H1 (cell line): Measurements from ENCODE around the gene CCT3. TPM values are rescaled to one million over a fixed set of nuclear protein-coding genes. Genes with fewer than 3 reads are reported as not detected.

Source experiments
- CTCF ChIA-PET: fragments of 300-600 bp; sonication (Branson Sonifier 250); formaldehyde crosslinking; loops from one replicate; lab custom pipeline; 2021; ENCODE audit not compliant: partially characterized antibody; lab: Charles Lee
- POLR2A ChIA-PET: fragments of 300-600 bp; sonication (Branson Sonifier 250); formaldehyde crosslinking; loops from one replicate; lab custom pipeline; 2021; ENCODE audit warnings: inconsistent platforms; ENCODE audit not compliant: partially characterized antibody; lab: Charles Lee
- DNase-seq, 2 experiments: peaks; one replicate each; pipeline versions ENCODE4 v3.0.0 to v3.0.0-alpha.2; 2010 to 2022; ENCODE audit warnings: low spot score in 2 of 2, low read depth in 1 of 2, mixed read lengths in 1 of 2
- FAIRE-seq: peaks from 2 replicates; lab custom pipeline; 2011; peaks lifted over from hg19 to GRCh38; lab: Jason Lieb, UNC
- H2AFZ ChIP-seq: 2 replicates; pipeline ENCODE4 v1.8.1; 2012; ENCODE audit warnings: low read length, inconsistent platforms
- H2AK5ac ChIP-seq: 2 replicates; pipeline ENCODE4 v1.6.1; 2013; ENCODE audit warnings: low read depth, low read length
- H2BK120ac ChIP-seq: replicated peaks from 2 replicates; pipeline ENCODE3; 2013; ENCODE audit warnings: low read depth, low read length, inconsistent platforms
- H2BK12ac ChIP-seq: 2 replicates; pipeline ENCODE4 v1.6.1; 2013; ENCODE audit warnings: low read depth, low read length
- H2BK15ac ChIP-seq: 2 replicates; pipeline ENCODE4 v1.6.1; 2013; ENCODE audit warnings: low read length
- H2BK20ac ChIP-seq: 2 replicates; pipeline ENCODE4 v1.6.1; 2013; ENCODE audit warnings: low read length
- H2BK5ac ChIP-seq: 2 replicates; pipeline ENCODE4 v1.6.1; 2013; ENCODE audit warnings: low read depth, low read length
- H3K14ac ChIP-seq: 2 replicates; pipeline ENCODE4 v1.6.1; 2013; ENCODE audit warnings: inconsistent platforms; ENCODE audit not compliant: insufficient read length
- H3K18ac ChIP-seq: 2 replicates; pipeline ENCODE4 v1.6.1; 2013; ENCODE audit warnings: low read length; ENCODE audit errors: extremely low read depth
- H3K23ac ChIP-seq: 2 replicates; pipeline ENCODE4 v1.6.1; 2013; ENCODE audit warnings: inconsistent platforms; ENCODE audit not compliant: insufficient read length
- H3K23me2 ChIP-seq: 2 replicates; pipeline ENCODE4 v1.6.1; 2013; ENCODE audit warnings: low read depth, low read length
- H3K27ac ChIP-seq: 2 replicates; pipeline ENCODE4 v1.6.1; 2011; ENCODE audit warnings: low read depth, low read length, inconsistent platforms
- H3K27me3 ChIP-seq, 4 experiments: replicated peaks in 1 of 4; 1 replicate in 1 of 4; 2 replicates in 3 of 4; pipeline versions ENCODE4 v1.6.1 to v1.8.1; 2011 to 2013; ENCODE audit warnings: low read length in 3 of 4, mild to moderate bottlenecking in 3 of 4, inconsistent platforms in 2 of 4, mixed read lengths in 2 of 4, moderate library complexity in 1 of 4; ENCODE audit not compliant: control insufficient read depth in 3 of 4, insufficient read depth in 3 of 4; ENCODE audit errors: extremely low read depth in 1 of 4
- H3K36me3 ChIP-seq, 4 experiments: 2 replicates each; pipeline versions ENCODE4 v1.6.1 to v1.8.1; 2011 to 2013; ENCODE audit warnings: mild to moderate bottlenecking in 4 of 4, low read length in 3 of 4, moderate library complexity in 2 of 4, control low read depth in 1 of 4, inconsistent platforms in 1 of 4; ENCODE audit not compliant: insufficient read depth in 4 of 4, control insufficient read depth in 2 of 4
- H3K4ac ChIP-seq: replicated peaks from 2 replicates; pipeline ENCODE3; 2013; ENCODE audit warnings: low read length, low read depth, mixed read lengths, inconsistent platforms; ENCODE audit not compliant: insufficient read length
- H3K4me1 ChIP-seq, 4 experiments: replicated peaks in 1 of 4; 1 replicate in 1 of 4; 2 replicates in 3 of 4; pipeline versions ENCODE4 v1.6.1 to v1.8.1; 2011 to 2013; ENCODE audit warnings: low read length in 3 of 4, inconsistent platforms in 2 of 4, mixed read lengths in 1 of 4; ENCODE audit not compliant: insufficient read depth in 4 of 4, control insufficient read depth in 3 of 4
- H3K4me2 ChIP-seq, 2 experiments: 2 replicates each; pipeline versions ENCODE4 v1.6.1 to v1.8.1; 2011 to 2013; ENCODE audit warnings: low read depth in 2 of 2, low read length in 2 of 2, control low read depth in 1 of 2, inconsistent platforms in 1 of 2, mild to moderate bottlenecking in 1 of 2; ENCODE audit not compliant: insufficient read depth in 1 of 2
- H3K4me3 ChIP-seq, 4 experiments: fragments of 200-600, 300-600 bp in 1 of 4; sonication (generic), shearing (Covaris generic), sonication (Bioruptor Twin) in 1 of 4; 2 replicates each; pipeline versions ENCODE4 v1.5.1 to v1.8.1; 2011 to 2016; ENCODE audit warnings: low read length in 4 of 4, low read depth in 3 of 4, control low read depth in 2 of 4, inconsistent platforms in 2 of 4, mild to moderate bottlenecking in 2 of 4, mixed read lengths in 1 of 4, moderate library complexity in 1 of 4; ENCODE audit not compliant: insufficient read depth in 2 of 4; ENCODE audit errors: extremely low read depth in 1 of 4
- H3K56ac ChIP-seq: replicated peaks from 2 replicates; pipeline ENCODE3; 2013; ENCODE audit warnings: low read depth, mild to moderate bottlenecking, mixed read lengths, low read length, inconsistent platforms; ENCODE audit not compliant: insufficient read length
- H3K79me1 ChIP-seq: 2 replicates; pipeline ENCODE4 v1.6.1; 2013; ENCODE audit warnings: low read depth, low read length, control low read depth
- H3K79me2 ChIP-seq, 2 experiments: 2 replicates each; pipeline versions ENCODE4 v1.6.1 to v1.8.1; 2012 to 2013; ENCODE audit warnings: low read length in 2 of 2, mild to moderate bottlenecking in 2 of 2, inconsistent platforms in 1 of 2; ENCODE audit not compliant: insufficient read depth in 2 of 2, control insufficient read depth in 1 of 2
- H3K9ac ChIP-seq, 4 experiments: replicated peaks in 1 of 4; 1 replicate in 1 of 4; 2 replicates in 3 of 4; pipeline versions ENCODE4 v1.6.1 to v1.8.1; 2011 to 2013; ENCODE audit warnings: low read depth in 3 of 4, low read length in 3 of 4, control low read depth in 2 of 4, mild to moderate bottlenecking in 2 of 4, moderate library complexity in 2 of 4, inconsistent platforms in 1 of 4; ENCODE audit errors: extremely low read depth in 1 of 4
- H3K9me3 ChIP-seq, 2 experiments: 2 replicates each; pipeline versions ENCODE4 v1.6.1 to v1.8.1; 2012 to 2013; ENCODE audit warnings: mild to moderate bottlenecking in 2 of 2, moderate library complexity in 2 of 2, control low read depth in 1 of 2, inconsistent platforms in 1 of 2, low read depth in 1 of 2, low read length in 1 of 2, mixed read lengths in 1 of 2; ENCODE audit not compliant: insufficient read depth in 2 of 2
- H4K20me1 ChIP-seq, 2 experiments: replicated peaks in 1 of 2; 2 replicates each; pipeline versions ENCODE3 to v1.8.1; 2011 to 2013; ENCODE audit warnings: inconsistent platforms in 2 of 2, low read length in 2 of 2, mild to moderate bottlenecking in 1 of 2; ENCODE audit not compliant: insufficient read depth in 2 of 2, control insufficient read depth in 1 of 2
- H4K5ac ChIP-seq: 2 replicates; pipeline ENCODE4 v1.6.1; 2013; ENCODE audit warnings: low read length, low read depth, mixed read lengths, inconsistent platforms; ENCODE audit not compliant: insufficient read length
- H4K8ac ChIP-seq: 2 replicates; pipeline ENCODE4 v1.8.0; 2013; ENCODE audit warnings: mild to moderate bottlenecking, moderate library complexity, low read length, inconsistent platforms; ENCODE audit not compliant: insufficient read depth; ENCODE audit errors: extremely low read depth
- H4K91ac ChIP-seq: replicated peaks from 2 replicates; pipeline ENCODE3; 2013; ENCODE audit warnings: low read length, mixed read lengths, inconsistent platforms; ENCODE audit not compliant: insufficient read length
- CREB1 ChIP-seq: IDR thresholded peaks from 2 replicates; pipeline ENCODE4 v1.6.1; 2012; ENCODE audit warnings: inconsistent platforms
- CTBP2 ChIP-seq: IDR thresholded peaks from 2 replicates; pipeline ENCODE4 v1.7.0; 2011; ENCODE audit warnings: borderline replicate concordance, mild to moderate bottlenecking, moderate library complexity, mixed read lengths, low read length; ENCODE audit not compliant: insufficient read depth, insufficient read length
- JUND ChIP-seq: IDR thresholded peaks from 2 replicates; pipeline ENCODE4 v1.6.1; 2011; ENCODE audit warnings: mild to moderate bottlenecking, improper control_type of control experiment, low read length
- PHF8 ChIP-seq: fragments of 200-600 bp; sonication (generic); conservative IDR thresholded peaks from 2 replicates; pipeline ENCODE4 v1.7.1; 2012; ENCODE audit warnings: low read depth, mild to moderate bottlenecking, inconsistent platforms, low read length, moderate library complexity
- RNF2 ChIP-seq: fragments of 200-900, 300-1000 bp; sonication (generic); IDR thresholded peaks from 2 replicates; pipeline ENCODE4 v1.7.1; 2016; ENCODE audit warnings: borderline replicate concordance, low read depth, mild to moderate bottlenecking, antibody characterized with exemption, low read length; ENCODE audit not compliant: poor library complexity, severe bottlenecking; ENCODE audit errors: missing control alignments
- SP1 ChIP-seq: IDR thresholded peaks from 2 replicates; pipeline ENCODE4 v1.6.1; 2011; ENCODE audit warnings: low read depth, low read length
- YY1 ChIP-seq: IDR thresholded peaks from 2 replicates; pipeline ENCODE4 v1.6.1; 2011; ENCODE audit warnings: low read depth, mild to moderate bottlenecking, low read length
- WGBS, 2 experiments: shearing (Covaris generic) in 1 of 2; methylation state at CpG; one replicate each; pipeline versions ENCODE4 v1.1.6 to v1.1.7; 2013 to 2015; ENCODE audit warnings: low lambda C conversion rate in 2 of 2, mixed read lengths in 2 of 2, inconsistent platforms in 1 of 2, low coverage in 1 of 2, missing lambda C conversion rate in 1 of 2; ENCODE audit not compliant: insufficient replicate concordance in 2 of 2, insufficient coverage in 1 of 2, insufficient read length in 1 of 2; ENCODE audit errors: extremely low coverage in 1 of 2, missing lambda C conversion rate in 1 of 2; 5-methylcytosine and 5-hydroxymethylcytosine counted together
- polyA plus RNA-seq, 7 experiments: library from polyadenylated mRNA; depleted of rRNA in 3 of 7; stranded (reverse) in 5 of 7; unstranded in 2 of 7; fragments of >200 nt in 5 of 7; fragments of 200-250 nt in 2 of 7; gene quantifications; 1 replicate in 5 of 7; 2 replicates in 1 of 7; 4 replicates in 1 of 7; pipeline versions ENCODE4 v1.2.1 to v1.2.3, GENCODE V29; 2011 to 2013; ENCODE audit warnings: missing spikeins in 2 of 7, mixed read lengths in 2 of 7
- total RNA-seq: library from RNA; stranded (reverse); fragmentation: NEBNext Ultra II Directional; extraction: Animal tissue kit (Norgen Biotek cat#: 25700); gene quantifications from 2 replicates; pipeline ENCODE4 v1.2.1, GENCODE V29; 2021
- TF ChIP-seq, protein P1 (sequence below): IDR thresholded peaks from 2 replicates; pipeline ENCODE4 v1.6.1; 2012; ENCODE audit warnings: low read length, inconsistent platforms
- TF ChIP-seq, protein P2 (sequence below), 3 experiments: IDR thresholded peaks; 1 replicate in 2 of 3; 2 replicates in 1 of 3; pipeline versions ENCODE4 v1.5.1 to v1.6.1; 2011; ENCODE audit warnings: low read length in 3 of 3, mild to moderate bottlenecking in 3 of 3, inconsistent platforms in 2 of 3, low read depth in 1 of 3, moderate library complexity in 1 of 3; ENCODE audit not compliant: insufficient read depth in 1 of 3; ENCODE audit errors: control extremely low read depth in 1 of 3

Gene CCT3
- total and polyA plus RNA-seq, 2 of the 8 experiments (the other 6 are each of a cell fraction or from before 2014, with no cell fraction given): 431 to 480 TPM

DNA sequence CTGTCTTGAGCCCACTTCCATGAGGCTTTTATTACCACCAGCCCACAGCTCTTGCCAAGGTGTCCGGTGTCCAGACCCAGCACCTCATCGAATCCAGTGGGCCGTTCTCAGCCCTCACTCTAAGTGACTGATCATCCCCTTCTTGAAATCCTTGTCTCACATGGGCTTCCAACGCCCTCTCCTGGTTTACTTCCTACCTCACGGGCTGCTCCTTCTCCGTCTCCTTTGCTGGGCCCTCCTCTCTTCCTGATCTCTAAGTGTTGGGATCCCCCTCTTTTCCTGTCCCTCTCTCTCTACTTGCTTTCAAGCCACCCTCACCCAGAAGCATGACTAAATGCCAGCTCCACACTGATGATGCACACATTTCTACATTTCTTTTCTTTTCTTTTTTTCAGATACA lies 21.9 kb upstream of the CCT3 start:
- Histone ChIP-seq H3K79me2 (no peaks in the 10 kb centered on the region), H3K4me2 (no peak overlapping the region), H3K36me3 (no peaks in the 10 kb centered on the region), H3K4ac (no peak overlapping the region), H3K27ac (no peak overlapping the region), H3K23ac (no peak overlapping the region), H3K27me3 (no peaks in the 10 kb centered on the region; a peak in 1 of 7 replicates), H4K8ac (no peak overlapping the region), H2AK5ac (no peak overlapping the region), H3K14ac (no peak overlapping the region), H4K5ac (no peak overlapping the region), H2AFZ (peak overlapping the region; percentile 84; the same call in 1 of the 2 replicates), H2BK12ac (no peak overlapping the region), H3K23me2 (peaks cover 6% of the 10 kb centered on the region; the same call in 1 of the 2 replicates), H3K4me1 (peaks cover 0 to 4% (median 2%) of the 10 kb centered on the region in 4 experiments; a peak in 3 of 7 replicates), H3K18ac (no peak overlapping the region), H4K91ac (no peak overlapping the region), H3K79me1 (no peaks in the 10 kb centered on the region), H2BK120ac (no peak overlapping the region), H2BK15ac (no peak overlapping the region), H4K20me1 (no peaks in the 10 kb centered on the region), H2BK20ac (no peak overlapping the region), H2BK5ac (no peak overlapping the region), H3K9ac (no peak overlapping the region), H3K56ac (no peak overlapping the region), H3K4me3 (no peak overlapping the region), H3K9me3 (no peaks in the 10 kb centered on the region)
- 46% methylated on average over 6 of the region's 6 CpGs; no CpG with 5 or more reads in 1 of the 2 experiments for WGBS, 2 experiments
- POLR2A ChIA-PET: interaction anchor here (1.0 to 2.1 kb wide), 4 partner anchors 30 to 142 kb away, joined by 3 to 6 read pairs (median 3); partner anchors contain the start of gene SMG5
- CTCF ChIA-PET: interaction anchor here (0.7 to 6.1 kb wide), 33 partner anchors 12 to 264 kb away, joined by 3 to 60 read pairs (median 5); partner anchors contain the start of genes CCT3, SMG5 and TSACC
- no peak for FAIRE-seq
- DNase-seq: no peak
- TF ChIP-seq PHF8 (no peak), CREB1 (no peak), JUND (no peak), RNF2 (no peak), SP1 (no peak), YY1 (no peak), CTBP2 (no peak)
- TF ChIP-seq, protein P1, sequence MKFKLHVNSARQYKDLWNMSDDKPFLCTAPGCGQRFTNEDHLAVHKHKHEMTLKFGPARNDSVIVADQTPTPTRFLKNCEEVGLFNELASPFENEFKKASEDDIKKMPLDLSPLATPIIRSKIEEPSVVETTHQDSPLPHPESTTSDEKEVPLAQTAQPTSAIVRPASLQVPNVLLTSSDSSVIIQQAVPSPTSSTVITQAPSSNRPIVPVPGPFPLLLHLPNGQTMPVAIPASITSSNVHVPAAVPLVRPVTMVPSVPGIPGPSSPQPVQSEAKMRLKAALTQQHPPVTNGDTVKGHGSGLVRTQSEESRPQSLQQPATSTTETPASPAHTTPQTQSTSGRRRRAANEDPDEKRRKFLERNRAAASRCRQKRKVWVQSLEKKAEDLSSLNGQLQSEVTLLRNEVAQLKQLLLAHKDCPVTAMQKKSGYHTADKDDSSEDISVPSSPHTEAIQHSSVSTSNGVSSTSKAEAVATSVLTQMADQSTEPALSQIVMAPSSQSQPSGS: no peak
- TF ChIP-seq, protein P2, sequence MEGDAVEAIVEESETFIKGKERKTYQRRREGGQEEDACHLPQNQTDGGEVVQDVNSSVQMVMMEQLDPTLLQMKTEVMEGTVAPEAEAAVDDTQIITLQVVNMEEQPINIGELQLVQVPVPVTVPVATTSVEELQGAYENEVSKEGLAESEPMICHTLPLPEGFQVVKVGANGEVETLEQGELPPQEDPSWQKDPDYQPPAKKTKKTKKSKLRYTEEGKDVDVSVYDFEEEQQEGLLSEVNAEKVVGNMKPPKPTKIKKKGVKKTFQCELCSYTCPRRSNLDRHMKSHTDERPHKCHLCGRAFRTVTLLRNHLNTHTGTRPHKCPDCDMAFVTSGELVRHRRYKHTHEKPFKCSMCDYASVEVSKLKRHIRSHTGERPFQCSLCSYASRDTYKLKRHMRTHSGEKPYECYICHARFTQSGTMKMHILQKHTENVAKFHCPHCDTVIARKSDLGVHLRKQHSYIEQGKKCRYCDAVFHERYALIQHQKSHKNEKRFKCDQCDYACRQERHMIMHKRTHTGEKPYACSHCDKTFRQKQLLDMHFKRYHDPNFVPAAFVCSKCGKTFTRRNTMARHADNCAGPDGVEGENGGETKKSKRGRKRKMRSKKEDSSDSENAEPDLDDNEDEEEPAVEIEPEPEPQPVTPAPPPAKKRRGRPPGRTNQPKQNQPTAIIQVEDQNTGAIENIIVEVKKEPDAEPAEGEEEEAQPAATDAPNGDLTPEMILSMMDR (IDR thresholded peaks at IDR 0.05; ENCODE audit: control extremely low read depth in 1 of 3, insufficient read depth in 1 of 3, low read depth in 1 of 3, low read length in 3 of 3): peak; percentile 55 to 71 (median 57)
